GM06990 (cell line): ENCODE results near the gene COASY.
A peak's percentile ranks its signal among the peaks of the same experiment; 100 is the strongest.

Experiments
- DNase-seq: peaks from one replicate; pipeline ENCODE4 v3.0.0-alpha.2; 2011; ENCODE audit not compliant: insufficient read length; ENCODE audit errors: extremely low read depth
- H3K27me3 ChIP-seq: replicated peaks from 2 replicates; pipeline ENCODE4 v1.6.0; 2011; ENCODE audit warnings: low read length; ENCODE audit not compliant: control insufficient read depth, insufficient read depth
- H3K36me3 ChIP-seq: 2 replicates; pipeline ENCODE4 v1.5.1; 2011; ENCODE audit warnings: low read length; ENCODE audit not compliant: control insufficient read depth, insufficient read depth
- H3K4me3 ChIP-seq: replicated peaks from 2 replicates; pipeline ENCODE4 v1.5.1; 2011; ENCODE audit warnings: low read depth, mild to moderate bottlenecking, control low read depth, low read length
- TF ChIP-seq, protein P1 (sequence below): IDR thresholded peaks from 2 replicates; pipeline ENCODE4 v1.5.1; 2011; ENCODE audit warnings: low read length, control low read depth, mild to moderate bottlenecking, inconsistent platforms; ENCODE audit not compliant: insufficient read depth, poor library complexity, severe bottlenecking

COASY gene

DNA sequence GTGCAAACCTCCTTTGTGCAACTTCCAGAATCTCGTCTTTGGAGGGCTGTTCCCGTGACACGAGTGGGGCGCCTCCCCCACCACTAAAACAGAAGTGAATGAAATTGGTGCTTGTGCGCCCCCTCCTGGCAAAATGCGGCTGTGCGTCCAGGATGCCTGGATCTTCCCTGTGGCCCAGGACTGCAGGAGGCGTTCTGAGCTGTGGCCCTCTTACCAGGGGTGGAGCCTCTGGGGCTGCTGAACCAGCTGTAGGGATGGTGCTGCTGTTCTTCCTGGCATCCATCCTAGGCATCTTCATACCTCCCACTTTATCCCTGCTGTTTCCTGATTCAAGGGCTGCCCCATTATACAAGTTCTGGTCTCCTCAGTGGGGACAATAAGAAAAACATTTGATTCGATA is 44.4 kb upstream of the COASY start:
- peak; percentile 57 for DNase-seq
- H3K4me3 ChIP-seq: no peak overlapping the region
- peaks cover 44% of the 10 kb centered on the region for H3K36me3 ChIP-seq
- TF ChIP-seq, protein P1, sequence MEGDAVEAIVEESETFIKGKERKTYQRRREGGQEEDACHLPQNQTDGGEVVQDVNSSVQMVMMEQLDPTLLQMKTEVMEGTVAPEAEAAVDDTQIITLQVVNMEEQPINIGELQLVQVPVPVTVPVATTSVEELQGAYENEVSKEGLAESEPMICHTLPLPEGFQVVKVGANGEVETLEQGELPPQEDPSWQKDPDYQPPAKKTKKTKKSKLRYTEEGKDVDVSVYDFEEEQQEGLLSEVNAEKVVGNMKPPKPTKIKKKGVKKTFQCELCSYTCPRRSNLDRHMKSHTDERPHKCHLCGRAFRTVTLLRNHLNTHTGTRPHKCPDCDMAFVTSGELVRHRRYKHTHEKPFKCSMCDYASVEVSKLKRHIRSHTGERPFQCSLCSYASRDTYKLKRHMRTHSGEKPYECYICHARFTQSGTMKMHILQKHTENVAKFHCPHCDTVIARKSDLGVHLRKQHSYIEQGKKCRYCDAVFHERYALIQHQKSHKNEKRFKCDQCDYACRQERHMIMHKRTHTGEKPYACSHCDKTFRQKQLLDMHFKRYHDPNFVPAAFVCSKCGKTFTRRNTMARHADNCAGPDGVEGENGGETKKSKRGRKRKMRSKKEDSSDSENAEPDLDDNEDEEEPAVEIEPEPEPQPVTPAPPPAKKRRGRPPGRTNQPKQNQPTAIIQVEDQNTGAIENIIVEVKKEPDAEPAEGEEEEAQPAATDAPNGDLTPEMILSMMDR: peak; percentile 92
- no peaks in the 10 kb centered on the region for H3K27me3 ChIP-seq

- H3K36me3 ChIP-seq: peaks cover 47% of the 10 kb centered on the region
- no peaks in the 10 kb centered on the region for H3K27me3 ChIP-seq
- no peak overlapping the region for H3K4me3 ChIP-seq
- DNase-seq: no peak
- TF ChIP-seq, protein P1: no peak
Measured at GRCh38 chr17:42518046-42518754, 43.7 kb upstream of the COASY start.

DNA sequence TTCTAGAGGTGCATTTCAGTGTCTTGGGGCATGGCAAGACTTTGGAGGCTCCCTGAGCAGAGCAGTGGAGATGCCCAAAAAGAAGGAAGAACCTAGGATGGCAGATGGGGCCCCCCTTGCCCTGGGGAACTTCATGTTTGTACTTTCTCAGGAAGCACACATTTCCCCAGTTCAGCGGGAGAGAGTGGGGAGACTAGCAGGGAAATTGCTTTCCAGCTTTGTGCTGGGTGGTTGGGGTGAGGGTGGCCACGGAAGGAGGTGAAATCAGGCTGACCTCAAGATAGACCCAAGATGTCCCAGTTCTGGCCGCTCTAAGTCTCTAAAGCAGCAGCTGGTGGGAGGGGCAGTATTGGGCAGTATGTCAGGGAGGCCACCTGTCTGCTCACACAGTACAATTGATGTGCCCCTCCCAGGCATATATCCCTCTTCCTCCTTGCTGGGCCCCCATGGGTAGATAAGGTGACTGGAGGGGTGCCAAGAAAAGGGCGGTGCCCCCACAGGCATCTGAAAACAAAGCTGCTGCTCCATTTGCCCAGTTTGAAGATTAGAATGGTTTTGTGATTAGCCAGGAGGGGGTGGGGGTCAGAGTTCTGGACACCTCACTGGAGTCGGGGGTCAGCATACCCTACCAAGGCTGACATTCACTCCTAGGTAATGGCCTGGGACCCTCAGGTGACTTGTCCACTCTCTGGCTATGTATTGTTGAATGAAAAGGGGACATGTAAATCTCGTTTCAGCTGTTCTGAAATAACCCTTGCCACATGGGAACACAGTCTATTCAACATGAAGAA is 43.0 kb upstream of the COASY start:
- Histone ChIP-seq H3K4me3 (no peak overlapping the region), H3K27me3 (no peaks in the 10 kb centered on the region), H3K36me3 (peaks cover 43% of the 10 kb centered on the region)
- DNase-seq: no peak
- TF ChIP-seq, protein P1: no peak

DNA sequence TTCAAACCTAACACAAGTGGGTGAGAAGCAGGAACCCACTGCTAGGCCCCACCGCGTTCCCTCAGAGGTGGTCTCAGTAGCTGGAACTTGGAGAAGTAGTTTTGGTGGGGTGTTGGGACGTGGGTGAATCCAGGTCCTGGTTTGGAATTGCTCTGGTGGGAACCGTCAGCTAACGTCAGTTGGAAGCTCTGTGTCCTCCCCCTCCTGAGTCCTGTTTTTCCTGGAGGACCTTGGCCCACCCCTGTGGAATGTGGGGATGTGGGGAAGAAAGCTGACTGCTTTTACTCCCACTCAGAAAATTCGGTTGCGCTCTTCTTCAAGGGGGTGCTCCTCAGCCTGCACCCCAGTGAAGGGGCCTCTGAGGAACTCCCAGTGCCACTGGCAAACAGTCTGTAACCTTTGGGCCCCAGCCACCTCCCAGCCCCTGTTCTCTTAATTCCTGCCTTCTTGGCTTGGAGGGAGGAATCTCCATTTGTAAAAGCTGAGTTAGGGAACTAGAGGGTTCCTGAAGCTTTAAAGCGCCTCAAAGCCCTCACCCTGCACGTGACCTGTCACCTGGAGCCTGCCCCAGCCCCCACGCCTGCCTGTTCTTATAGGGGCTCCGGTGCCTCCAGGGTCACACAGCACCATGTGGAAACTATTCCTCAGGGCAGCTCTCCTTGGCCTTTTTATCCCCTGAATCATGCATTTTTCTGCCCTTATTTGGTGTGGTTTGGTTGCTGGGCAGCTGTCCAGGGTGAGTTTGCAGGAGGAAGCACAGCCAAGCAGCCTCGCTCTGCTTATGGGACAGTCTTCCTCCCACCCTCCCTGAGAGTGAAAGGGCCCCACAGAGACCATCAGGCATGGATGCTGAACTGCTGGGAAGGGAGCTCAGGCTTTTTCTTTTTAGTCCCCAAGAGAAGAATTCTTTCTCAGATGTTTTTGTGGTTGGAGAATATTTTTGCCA is 42.1 kb upstream of the COASY start:
- no peak for DNase-seq
- TF ChIP-seq, protein P1: no peak
- Histone ChIP-seq H3K36me3 (peaks cover 37% of the 10 kb centered on the region), H3K27me3 (no peaks in the 10 kb centered on the region), H3K4me3 (no peak overlapping the region)

DNA sequence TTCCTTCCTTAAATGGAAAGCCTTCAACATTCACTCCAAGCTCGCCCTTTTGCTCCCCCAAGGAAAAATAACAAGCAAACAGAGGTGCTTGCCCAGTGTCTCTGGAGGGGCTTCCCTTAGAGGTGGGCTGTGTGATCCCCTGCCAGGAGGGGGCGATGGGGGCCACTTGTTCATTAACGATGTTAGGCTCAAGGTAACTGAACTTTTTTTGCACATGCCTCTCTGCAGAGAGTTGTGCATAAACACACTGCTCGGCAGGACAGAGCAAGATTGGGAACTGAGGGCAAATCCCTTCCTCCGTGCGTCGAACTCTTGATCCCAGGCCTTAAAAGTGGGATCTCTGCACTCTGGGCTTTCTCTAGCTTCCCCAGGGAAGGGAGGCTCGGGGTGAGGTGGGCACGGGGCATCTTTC is 41.4 kb upstream of the COASY start:
- no peak for DNase-seq

More for the DNA sequence above, 41.4 kb upstream of the COASY start:
- TF ChIP-seq, protein P1: peak; percentile 47
- no peak overlapping the region for H3K4me3 ChIP-seq
- H3K27me3 ChIP-seq: no peaks in the 10 kb centered on the region
- peaks cover 37% of the 10 kb centered on the region for H3K36me3 ChIP-seq
